GM19099 (cell line): ENCODE measurements around the gene MBD3.

Experiments
- POLR2A ChIP-seq: IDR thresholded peaks from 3 replicates; pipeline ENCODE4 v1.6.1; 2011; ENCODE audit warnings: low read depth; ENCODE audit not compliant: insufficient read length; ENCODE audit errors: extremely low read depth

The MBD3 gene

DNA sequence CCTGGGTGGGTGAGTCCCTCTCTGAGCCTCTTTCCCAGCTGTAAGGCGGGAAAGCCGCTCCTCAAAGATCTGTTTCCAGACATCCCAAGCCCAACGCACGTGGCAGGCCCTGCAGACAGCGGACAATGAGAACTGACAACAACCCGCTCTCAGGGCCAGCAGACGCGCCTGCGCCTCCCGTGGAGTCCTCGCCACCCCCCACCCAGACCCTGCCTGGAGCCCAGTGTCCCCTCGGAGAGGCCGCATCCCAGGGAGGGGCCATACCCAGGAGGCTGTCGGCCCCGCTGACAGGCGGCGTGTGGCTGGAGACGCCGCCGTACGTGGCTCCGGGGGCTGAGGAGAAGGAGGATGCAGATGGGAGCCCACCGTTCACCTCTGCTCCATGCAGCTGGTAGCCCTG is 28.9 kb upstream of the MBD3 start:
- TF ChIP-seq POLR2A, result no peak

DNA sequence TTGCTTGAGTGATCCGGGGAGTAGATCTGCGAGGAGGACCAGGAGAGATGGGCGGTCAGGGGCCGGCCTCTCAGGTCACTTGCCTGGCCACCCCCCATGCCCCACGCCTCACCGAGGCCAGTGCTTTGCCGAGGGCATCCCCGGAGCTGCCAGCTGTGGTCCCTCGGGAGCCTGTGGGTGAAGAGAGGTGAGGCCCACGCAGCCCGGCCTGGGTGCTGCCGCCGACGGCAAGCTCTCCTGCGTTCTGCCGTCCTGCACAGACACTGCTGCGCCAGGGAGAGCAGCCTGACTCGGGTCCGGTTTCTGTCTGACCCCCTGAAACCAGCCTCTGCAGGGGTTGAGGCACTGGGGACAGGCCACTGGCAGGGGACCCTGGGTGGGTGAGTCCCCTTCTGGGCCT is 28.4 kb upstream of the MBD3 start:
- no peak for TF ChIP-seq POLR2A

DNA sequence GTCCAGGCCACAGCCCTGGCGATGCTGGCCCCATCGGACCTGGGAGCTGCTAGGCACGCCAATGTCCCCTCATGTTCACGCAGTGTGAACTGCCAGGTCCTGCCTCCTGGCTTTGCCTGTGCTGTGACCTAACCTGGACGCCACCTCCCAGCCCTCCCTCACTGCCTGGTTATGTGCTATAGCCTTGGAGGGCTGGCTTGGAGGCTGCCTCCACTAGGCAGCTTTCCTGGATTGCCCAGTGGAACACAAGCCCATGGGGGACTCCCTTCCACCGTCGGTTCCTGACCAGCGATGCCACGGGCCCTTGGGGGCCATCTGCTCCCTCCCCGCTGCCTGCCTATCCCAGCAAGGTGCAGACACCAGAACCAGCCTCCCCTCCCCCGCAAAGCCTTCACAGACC is 27.8 kb upstream of the MBD3 start:
- TF ChIP-seq POLR2A, result no peak

DNA sequence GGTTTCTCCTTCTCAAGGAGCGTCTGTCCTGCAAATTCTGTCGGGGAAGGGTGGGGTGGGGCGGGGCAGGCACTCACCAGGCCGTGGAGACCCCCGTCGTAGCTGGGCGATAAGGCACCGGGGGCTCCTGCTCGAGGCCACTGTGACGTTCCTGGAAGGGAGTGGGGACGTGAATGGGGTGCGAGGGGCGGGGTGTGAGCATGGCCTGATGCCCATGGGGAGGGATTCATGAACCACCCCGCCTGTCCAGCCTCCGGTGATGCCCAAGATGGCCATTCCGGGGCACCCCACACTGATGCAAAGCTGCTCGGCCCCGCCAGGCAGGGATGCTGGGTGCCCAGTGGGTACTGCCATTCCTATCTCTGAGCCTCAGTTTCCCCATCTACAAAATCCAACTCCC is 27.0 kb upstream of the MBD3 start:
- no peak for TF ChIP-seq POLR2A

DNA sequence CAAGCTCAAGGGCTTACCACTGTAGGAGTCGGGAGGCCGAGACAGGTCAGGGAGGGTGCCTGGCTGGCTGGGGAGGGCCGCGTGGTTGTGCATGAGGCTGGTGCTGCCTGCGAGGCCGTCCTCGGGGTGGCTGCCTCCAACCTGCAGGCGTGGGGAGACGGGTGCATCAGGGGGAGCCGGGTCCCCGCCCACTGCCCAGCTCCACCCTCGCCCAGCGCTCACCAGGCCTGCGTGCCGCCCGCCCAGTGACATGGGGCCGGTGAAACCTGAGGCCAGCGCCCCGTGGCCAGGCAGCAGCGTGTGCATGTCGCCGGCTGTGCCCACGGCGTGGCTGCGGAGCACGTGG is 26.4 kb upstream of the MBD3 start:
- no peak for TF ChIP-seq POLR2A

DNA sequence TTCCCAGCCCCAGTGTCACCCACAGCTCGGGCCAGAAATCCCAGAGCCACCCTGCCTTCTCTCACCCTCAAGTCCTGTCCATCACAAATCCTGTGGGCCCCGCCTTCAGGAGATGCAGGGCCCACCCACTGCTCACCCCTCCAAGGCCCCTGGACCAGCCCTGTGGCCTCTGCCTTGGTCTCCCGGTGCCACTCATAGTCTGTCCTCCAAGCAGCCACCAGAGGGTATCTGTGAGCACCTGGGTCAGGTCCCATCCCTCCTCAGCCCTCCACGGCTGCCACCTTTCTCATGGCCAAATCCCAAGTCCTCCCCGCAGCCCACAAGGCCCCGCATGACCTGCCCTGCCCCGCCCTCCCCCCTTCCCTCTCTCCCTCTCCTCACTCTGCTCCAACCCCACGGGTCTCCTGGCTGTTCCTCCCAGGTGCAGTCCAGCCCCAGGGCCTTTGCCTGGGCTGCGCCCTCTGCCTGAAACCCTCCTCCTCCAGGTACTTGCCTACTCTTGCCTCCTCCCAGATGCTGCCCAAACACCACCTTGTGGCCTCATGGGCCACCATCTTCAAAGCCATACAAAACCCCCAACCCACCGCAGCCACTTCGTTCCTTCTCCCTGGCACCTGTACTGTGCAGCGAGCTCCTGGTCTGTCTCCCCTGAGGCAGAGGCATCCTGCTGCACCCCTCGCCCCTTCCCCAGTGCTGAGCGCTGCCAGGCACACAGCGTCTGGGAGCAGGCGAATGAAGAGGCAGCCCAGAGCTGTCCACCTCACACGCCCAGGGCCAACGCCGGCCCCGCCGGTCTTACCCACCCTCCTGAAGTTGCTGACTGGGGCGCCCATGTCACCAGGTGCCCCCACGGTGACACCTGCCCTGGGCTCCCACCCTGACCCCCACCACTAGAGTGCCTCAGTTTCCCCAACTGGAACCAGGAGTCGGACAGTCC is 25.8 kb upstream of the MBD3 start:
- no peak for TF ChIP-seq POLR2A

DNA sequence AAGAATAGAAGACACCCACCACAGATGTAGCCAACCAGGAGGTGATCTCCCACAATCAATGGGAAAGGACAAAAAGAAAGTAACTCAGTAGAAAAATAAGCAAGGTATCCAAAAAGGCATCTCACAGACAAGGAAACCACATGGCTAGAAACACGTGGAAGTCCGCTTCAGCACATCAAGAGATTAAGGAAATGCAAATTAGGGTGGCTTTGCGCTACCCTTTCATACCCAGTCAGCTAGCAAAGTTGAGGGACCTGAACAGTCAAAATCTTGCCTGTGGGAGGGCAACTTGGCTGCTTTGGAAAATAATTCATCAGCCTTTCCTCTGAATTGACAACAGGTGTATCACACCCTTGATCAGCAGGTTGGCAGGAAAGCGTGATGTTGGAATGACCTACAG is 24.2 kb upstream of the MBD3 start:
- TF ChIP-seq POLR2A, result no peak

DNA sequence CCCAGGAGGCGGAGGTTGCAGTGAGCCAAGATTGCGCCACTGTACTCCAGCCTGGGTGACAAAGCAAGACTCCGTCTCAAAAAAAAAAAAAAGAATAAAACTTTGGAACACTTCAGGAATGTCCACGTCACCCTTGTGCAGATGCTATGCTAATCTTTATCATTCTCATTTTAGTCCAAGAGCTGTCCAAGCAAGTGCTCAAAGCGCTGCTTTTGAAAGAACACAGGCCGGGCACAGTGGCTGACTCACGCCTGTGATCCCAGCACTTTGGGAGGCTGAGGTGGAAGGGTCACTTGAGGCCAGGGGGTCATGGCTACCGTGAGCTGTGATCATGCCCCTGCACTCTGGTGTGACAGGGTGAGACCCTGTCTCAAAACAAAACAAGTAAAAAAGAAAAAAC is 23.7 kb upstream of the MBD3 start:
- no peak for TF ChIP-seq POLR2A

DNA sequence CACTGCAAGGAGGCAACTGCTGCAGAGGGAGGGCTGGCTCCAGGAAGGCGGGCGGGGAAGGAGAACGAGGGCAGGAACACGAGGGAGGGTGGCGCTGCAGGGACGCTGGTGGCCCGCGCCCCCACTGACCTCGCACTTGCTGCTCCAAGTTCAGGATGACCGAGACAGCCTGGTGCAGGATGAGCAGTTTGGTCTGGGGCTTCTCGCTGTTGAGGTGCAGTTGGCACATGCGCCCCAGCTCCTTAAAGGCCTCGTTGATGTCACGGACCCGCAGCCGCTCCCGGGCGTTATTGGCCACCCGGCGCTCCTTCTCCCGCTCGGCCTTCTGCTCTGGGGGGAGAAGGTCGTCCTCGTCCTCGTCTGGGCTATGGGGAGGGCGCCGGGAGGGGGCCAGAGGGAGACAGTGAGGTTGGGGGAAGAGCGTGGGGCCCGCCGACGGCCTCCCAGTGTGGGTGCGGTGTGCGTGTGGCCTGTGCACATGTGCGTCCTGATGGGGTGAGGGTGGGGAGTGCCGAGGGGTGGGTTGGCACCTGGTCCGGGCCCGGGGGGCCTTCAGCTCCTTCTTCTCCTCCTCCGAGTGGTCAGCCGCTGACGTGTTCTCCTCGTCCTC is 22.6 kb upstream of the MBD3 start:
- no peak for TF ChIP-seq POLR2A

DNA sequence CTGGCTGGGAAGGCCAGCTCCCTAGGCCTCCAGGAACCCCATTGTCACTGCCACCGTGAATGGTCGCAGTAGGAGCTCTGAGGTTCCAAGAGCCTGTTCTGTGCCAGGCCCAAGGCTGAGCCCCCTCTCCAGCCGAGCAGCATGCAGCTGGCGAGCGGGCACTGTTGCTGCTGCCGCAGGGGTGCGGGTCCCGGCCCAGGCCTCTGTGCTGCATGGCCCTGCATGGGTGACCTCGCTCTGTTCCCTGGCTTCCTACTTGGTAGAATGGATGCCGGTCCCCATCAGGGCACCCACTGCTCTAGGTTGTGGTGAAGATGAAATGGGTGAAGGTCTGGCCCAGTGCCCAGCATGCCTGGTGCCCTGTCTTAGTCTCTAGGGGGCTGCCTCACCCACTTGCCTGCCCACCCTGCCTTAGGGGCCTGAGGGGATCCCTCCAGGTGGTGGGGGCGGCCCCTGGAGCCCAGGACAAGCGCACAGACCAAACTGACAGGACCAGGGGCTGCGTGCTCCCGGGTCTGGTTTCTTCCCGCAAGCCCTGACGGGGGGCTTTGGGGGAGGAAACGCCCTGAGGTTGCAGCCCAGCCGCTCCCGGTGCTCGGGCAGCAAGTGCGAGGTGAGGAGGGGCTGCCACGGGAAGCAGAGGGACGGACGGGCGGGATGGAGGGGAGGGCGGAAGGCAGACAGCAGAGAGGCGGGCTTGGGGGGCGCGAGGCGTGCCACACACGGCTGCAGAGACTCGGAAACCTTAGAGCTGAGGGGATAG is 21.3 kb upstream of the MBD3 start:
- no peak for TF ChIP-seq POLR2A

DNA sequence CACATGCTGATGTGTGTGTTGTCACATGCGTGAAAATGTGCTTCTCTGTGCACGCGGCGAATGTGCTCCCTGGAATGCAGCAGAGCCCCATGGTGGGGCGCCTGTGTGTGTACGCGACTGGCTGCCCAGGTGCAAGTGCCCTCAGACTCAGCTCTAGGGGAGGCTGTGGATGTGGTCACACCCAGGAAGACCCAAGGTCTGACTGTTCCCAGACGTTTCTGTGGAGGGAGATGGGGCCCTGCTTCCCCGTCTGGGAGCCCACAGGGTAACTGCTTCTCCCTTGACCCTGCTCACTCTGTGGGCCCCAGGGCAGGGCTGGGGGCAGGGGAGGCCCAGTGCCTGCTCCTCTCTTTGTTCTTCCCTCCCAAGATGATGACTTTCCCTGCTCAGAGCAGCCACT is 20.5 kb upstream of the MBD3 start:
- no peak for TF ChIP-seq POLR2A

DNA sequence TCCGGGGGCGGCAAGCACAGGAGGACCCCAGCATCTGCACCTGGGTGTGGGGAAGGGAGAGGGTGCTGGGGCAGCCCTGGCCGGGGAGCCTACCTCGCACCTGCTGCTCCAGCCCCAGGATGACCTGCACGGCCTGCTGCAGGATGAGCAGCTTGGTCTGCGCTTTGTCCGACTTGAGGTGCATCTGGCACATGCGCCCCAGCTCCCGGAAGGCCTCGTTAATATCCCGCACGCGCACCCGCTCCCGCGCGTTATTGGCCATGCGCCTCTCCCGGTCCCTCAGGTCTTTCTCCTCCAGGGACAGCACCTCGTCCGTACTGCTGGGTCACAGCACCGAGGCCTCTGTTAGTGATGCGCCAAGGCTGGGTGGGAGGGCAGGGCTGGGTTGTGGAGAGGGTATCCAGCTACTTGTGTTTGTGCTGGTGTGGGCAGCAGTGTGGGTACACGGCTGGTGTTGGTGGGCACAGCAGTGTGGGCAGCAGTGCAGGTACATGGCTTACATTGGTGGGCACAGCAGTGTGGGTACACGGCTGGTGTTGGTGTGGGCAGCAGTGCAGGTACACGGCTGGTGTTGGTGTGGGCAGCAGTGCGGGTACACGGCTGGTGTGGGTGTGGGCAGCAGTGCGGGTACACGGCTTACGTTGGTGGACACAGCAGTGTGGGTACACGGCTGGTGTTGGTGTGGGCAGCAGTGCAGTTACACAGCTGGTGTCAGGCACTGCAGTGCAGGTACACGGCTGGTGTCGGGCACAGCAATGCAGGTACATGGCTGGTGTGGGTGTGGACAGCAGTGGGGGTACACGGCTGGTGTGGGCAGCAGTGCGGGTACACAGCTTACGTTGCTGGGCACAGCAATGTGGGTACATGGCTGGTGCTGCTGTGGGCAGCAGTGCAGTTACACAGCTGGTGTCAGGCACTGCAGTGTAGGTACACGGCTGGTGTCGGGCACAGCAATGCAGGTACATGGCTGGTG is 19.7 kb upstream of the MBD3 start:
- TF ChIP-seq POLR2A, result no peak

DNA sequence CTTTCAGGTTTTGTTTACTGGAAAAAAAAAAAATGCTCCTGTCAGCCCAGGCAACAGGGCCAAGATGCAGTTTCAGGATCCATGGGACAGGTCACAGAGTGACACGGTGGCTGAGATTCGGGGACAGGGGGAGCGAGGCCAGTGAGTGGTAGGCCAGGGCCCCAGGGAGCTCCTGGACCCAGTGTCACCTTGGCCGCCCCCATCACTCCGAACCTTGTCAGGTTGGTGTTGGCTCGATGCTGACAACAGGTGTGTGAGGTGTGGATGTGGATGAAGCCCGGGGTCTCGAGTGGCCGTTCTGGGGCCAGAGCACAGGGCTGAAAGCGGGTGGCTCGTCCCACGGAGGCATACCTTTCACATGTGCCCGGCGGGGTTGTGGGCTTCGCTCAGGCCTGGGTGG is 18.7 kb upstream of the MBD3 start:
- TF ChIP-seq POLR2A, result no peak

DNA sequence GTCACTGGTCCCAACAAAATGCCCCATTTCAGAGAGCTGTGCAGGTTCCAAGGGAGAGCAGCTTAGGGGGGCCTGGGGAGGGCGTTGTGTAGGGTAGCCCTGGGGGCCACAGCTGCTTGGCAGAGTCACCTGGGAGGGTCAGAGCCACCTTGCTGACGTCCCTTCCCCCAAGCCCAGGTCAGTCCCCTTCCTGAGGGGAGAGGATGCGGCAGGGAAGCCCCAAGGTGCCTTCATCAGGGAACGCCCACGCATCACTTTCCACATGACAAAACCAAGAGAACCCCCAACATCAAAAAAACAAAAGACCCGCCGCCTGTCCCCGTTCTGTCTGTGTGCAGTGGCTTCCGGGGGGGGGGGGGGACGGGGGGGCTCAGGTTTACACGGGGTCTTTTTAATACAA is 17.9 kb upstream of the MBD3 start:
- no peak for TF ChIP-seq POLR2A
